ENCODE data around the gene RBM19. TPM values are rescaled to one million over a fixed set of nuclear protein-coding genes. Genes with fewer than 3 reads are reported as not detected.

The RBM19 gene
- total and polyA plus RNA-seq, 11 donors, result 12.7 to 27.1 (median 17.4) TPM

- no peak for ATAC-seq
- no peak for TF ChIP-seq POLR2A (IDR thresholded peaks at IDR 0.05)
- no peak for TF ChIP-seq CTCF (IDR thresholded peaks at IDR 0.05)
Measured at GRCh38 chr12:113846883-113847755, 119.0 kb downstream of the RBM19 start.

GRCh38 chr12:113845900-113846674 is 120.0 kb downstream of the RBM19 start:
- ATAC-seq, result no peak
- Histone ChIP-seq H3K27me3 (no peaks in the 10 kb centered on the region), H3K27ac (no peak overlapping the region), H3K4me3 (no peak overlapping the region), H3K4me1 (peaks cover 0 to 26% (median 11%) of the 10 kb centered on the region in 12 donors), H3K36me3 (peaks cover 0 to 35% (median 0%) of the 10 kb centered on the region in 9 donors), H3K9me3 (no peaks in the 10 kb centered on the region)
- TF ChIP-seq CTCF (IDR thresholded peaks at IDR 0.05), result no peak
- no peak for TF ChIP-seq POLR2A (IDR thresholded peaks at IDR 0.05)
- intact Hi-C loops (cut with DNase I), result no loop called here
- no peak for DNase-seq
- 66 to 77% (median 74%) methylated on average over 10 of the region's 10 CpGs for WGBS, 4 donors

More at GRCh38 chr12:113846883-113847755, 119.0 kb downstream of the RBM19 start:
- Histone ChIP-seq H3K36me3 (peaks cover 0 to 30% (median 0%) of the 10 kb centered on the region in 9 donors), H3K4me3 (no peak overlapping the region), H3K27ac (no peak overlapping the region), H3K27me3 (no peaks in the 10 kb centered on the region), H3K9me3 (no peaks in the 10 kb centered on the region), H3K4me1 (peaks cover 0 to 30% (median 11%) of the 10 kb centered on the region in 12 donors)
- peak in 1 of 5 donors; percentile 15 for DNase-seq
- intact Hi-C loops (cut with DNase I), result no loop called here
- WGBS, 4 donors, result 90 to 93% (median 92%) methylated on average over 18 of the region's 18 CpGs

GRCh38 chr12:113844495-113845210 is 121.5 kb downstream of the RBM19 start:
- ATAC-seq (peak in 2 of 4 donors; percentile 41 to 54), DNase-seq (no peak)
- WGBS, 4 donors, result 74 to 86% (median 76%) methylated on average over 18 to 31 of the region's 31 CpGs

More at GRCh38 chr12:113844495-113845210, 121.5 kb downstream of the RBM19 start:
- no peak for TF ChIP-seq POLR2A (IDR thresholded peaks at IDR 0.05)
- no peak for TF ChIP-seq CTCF (IDR thresholded peaks at IDR 0.05)
- no peak overlapping the region for H3K4me3 ChIP-seq
- H3K9me3 ChIP-seq, result no peaks in the 10 kb centered on the region
- intact Hi-C loops (cut with DNase I), result no loop called here
- H3K27me3 ChIP-seq, result no peaks in the 10 kb centered on the region
- peaks cover 0 to 12% (median under 1%) of the 10 kb centered on the region in 12 donors for H3K4me1 ChIP-seq
- H3K27ac ChIP-seq, result no peak overlapping the region
- H3K36me3 ChIP-seq, result peaks cover 0 to 35% (median 0%) of the 10 kb centered on the region in 9 donors

Data from heart left ventricle (tissue), 16 donors.